Measurements from ENCODE around the gene CDIPT. TPM values are rescaled to one million over a fixed set of nuclear protein-coding genes. Genes with fewer than 3 reads are reported as not detected.

CDIPT gene
- total and polyA plus RNA-seq, 11 donors, result 57.5 to 143 (median 76.3) TPM

DNA sequence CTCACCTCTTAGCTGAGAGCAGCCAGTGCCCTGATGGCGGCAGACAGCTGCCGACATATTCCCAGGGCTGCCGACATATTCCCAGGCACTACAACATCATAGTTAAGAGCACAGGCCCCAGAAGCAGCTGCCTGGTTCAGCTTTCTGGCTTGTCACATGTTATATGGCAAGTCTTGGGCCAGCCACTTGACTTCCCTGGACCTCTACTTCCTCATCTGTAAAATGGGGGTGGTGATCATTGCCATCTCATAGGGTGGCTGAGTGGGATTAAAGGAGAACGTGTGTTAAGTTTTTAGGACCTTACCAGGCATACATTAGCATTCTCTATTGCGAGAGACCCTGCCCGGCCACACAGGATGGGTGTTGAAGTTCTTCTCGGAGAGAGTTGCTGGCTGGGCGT, 19.1 kb downstream of the CDIPT start:
- Histone ChIP-seq H3K27ac (no peak overlapping the region), H3K4me1 (peaks cover 0 to 6% (median 0%) of the 10 kb centered on the region in 12 donors), H3K36me3 (peaks cover 0 to 96% (median 82%) of the 10 kb centered on the region in 9 donors), H3K4me3 (no peak overlapping the region), H3K9me3 (no peaks in the 10 kb centered on the region), H3K27me3 (no peaks in the 10 kb centered on the region)
- ATAC-seq (no peak), DNase-seq (no peak)
- TF ChIP-seq CTCF (IDR thresholded peaks at IDR 0.05) (no peak), POLR2A (IDR thresholded peaks at IDR 0.05) (no peak)
- intact Hi-C loops (cut with DNase I), result loop anchor here in 1 of 10 donors (10.0 kb wide), 1 partner anchor 149 kb away; no protein-coding TSS in a partner anchor
- 90 to 94% (median 93%) methylated on average over 7 to 8 of the region's 8 CpGs for WGBS, 4 donors

- Histone ChIP-seq H3K27ac (no peak overlapping the region), H3K4me1 (peaks cover 0 to 6% (median 0%) of the 10 kb centered on the region in 12 donors), H3K27me3 (no peaks in the 10 kb centered on the region), H3K9me3 (no peaks in the 10 kb centered on the region), H3K4me3 (no peak overlapping the region), H3K36me3 (peaks cover 0 to 98% (median 90%) of the 10 kb centered on the region in 9 donors)
- WGBS, 4 donors, result 94 to 97% (median 95%) methylated on average over 9 of the region's 9 CpGs
- ATAC-seq (no peak), DNase-seq (no peak)
- TF ChIP-seq CTCF (IDR thresholded peaks at IDR 0.05), result no peak
- no peak for TF ChIP-seq POLR2A (IDR thresholded peaks at IDR 0.05)
- intact Hi-C loops (cut with DNase I), result loop anchor here in 1 of 10 donors (10.0 kb wide), 1 partner anchor 148 kb away; no protein-coding TSS in a partner anchor
These were observed 20.2 kb downstream of the CDIPT start for GRCh38 chr16:29842732-29843346.

DNA sequence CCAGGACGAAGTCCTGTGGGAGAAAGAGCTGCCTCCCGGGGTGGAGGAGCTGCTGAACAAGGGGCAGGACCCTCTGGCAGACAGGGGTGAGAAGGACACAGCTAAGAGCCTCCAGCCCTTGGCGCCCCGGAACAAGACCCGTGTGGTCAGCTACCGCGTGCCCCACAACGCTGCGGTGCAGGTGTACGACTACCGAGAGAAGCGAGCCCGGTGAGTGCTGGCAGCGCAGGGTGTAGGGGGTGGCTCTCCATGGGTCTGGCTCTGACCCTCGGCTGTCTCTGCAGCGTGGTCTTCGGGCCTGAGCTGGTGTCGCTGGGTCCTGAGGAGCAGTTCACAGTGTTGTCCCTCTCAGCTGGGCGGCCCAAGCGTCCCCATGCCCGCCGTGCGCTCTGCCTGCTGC, 21.4 kb downstream of the CDIPT start:
- Histone ChIP-seq H3K27me3 (no peaks in the 10 kb centered on the region), H3K4me3 (no peak overlapping the region), H3K9me3 (no peaks in the 10 kb centered on the region), H3K4me1 (peaks cover 0 to 6% (median 0%) of the 10 kb centered on the region in 12 donors), H3K27ac (no peak overlapping the region), H3K36me3 (peaks cover 0 to 98% (median 90%) of the 10 kb centered on the region in 9 donors)
- 92 to 95% (median 93%) methylated on average over 22 to 23 of the region's 23 CpGs for WGBS, 4 donors
- TF ChIP-seq POLR2A (IDR thresholded peaks at IDR 0.05) (no peak), CTCF (IDR thresholded peaks at IDR 0.05) (no peak)
- intact Hi-C loops (cut with DNase I), result loop anchor here in 1 of 10 donors (10.0 kb wide), 1 partner anchor 147 kb away; no protein-coding TSS in a partner anchor
- ATAC-seq (no peak), DNase-seq (no peak)

- no peaks in the 10 kb centered on the region for H3K27me3 ChIP-seq
- H3K4me1 ChIP-seq, result peaks cover 0 to 6% (median 0%) of the 10 kb centered on the region in 12 donors
- no peak overlapping the region for H3K4me3 ChIP-seq
- DNase-seq, result no peak
- no peak for TF ChIP-seq CTCF (IDR thresholded peaks at IDR 0.05)
- TF ChIP-seq POLR2A (IDR thresholded peaks at IDR 0.05), result no peak
- WGBS, 4 donors, result 80 to 87% (median 82%) methylated on average over 10 of the region's 10 CpGs
- H3K36me3 ChIP-seq, result peaks cover 0 to 98% (median 90%) of the 10 kb centered on the region in 9 donors
- no peaks in the 10 kb centered on the region for H3K9me3 ChIP-seq
- ATAC-seq, result no peak
- intact Hi-C loops (cut with DNase I), result loop anchor here in 1 of 10 donors (10.0 kb wide), 1 partner anchor 145 kb away; no protein-coding TSS in a partner anchor
- no peak overlapping the region for H3K27ac ChIP-seq
These were observed 22.8 kb downstream of the CDIPT start for GRCh38 chr16:29840240-29840639.

Measured in heart left ventricle (tissue), 16 donors.